GM12878 (cell line): ENCODE measurements around the gene CHST4. TPM values are rescaled to one million over a fixed set of nuclear protein-coding genes. Genes with fewer than 3 reads are reported as not detected.

Source experiments
- ATAC-seq: fragments of 200-7000 bp; cut with Tn5 transposase; 3 replicates; pipeline ENCODE4 v1.9.1; 2020; ENCODE audit warnings: mild to moderate bottlenecking, moderate library complexity
- BruUV-seq: library from RNA; stranded (reverse); fragments of 400-500 nt; replicated peaks from 2 replicates; lab custom pipeline; 2021; lab: Mats Ljungman, UMichigan
- CTCF ChIA-PET: fragments of 300-600 bp; sonication (Branson Sonifier 250); formaldehyde crosslinking; extraction: SDS; loops from one replicate; lab custom pipeline; 2021; ENCODE audit warnings: inconsistent platforms; lab: Yijun Ruan, JAX
- POLR2A ChIA-PET: fragments of 350-600 bp; formaldehyde crosslinking; extraction: SDS; loops from one replicate; lab custom pipeline; 2021; ENCODE audit warnings: inconsistent platforms; lab: Charles Lee
- RAD21 ChIA-PET: fragments of 300-600 bp; sonication (Branson Sonifier 250); formaldehyde crosslinking; loops from one replicate; lab custom pipeline; 2023; ENCODE audit warnings: antibody characterized with exemption; ENCODE audit not compliant: unreplicated experiment; lab: Charles Lee
- SMC1A ChIA-PET: fragments of 300-600 bp; sonication (Branson Sonifier 250); formaldehyde crosslinking; loops from one replicate; lab custom pipeline; 2023; ENCODE audit not compliant: unreplicated experiment, uncharacterized antibody; lab: Charles Lee
- DNase-seq: peaks from one replicate; pipeline ENCODE4 v3.0.0-alpha.2; 2011; ENCODE audit warnings: low read depth, low spot score
- FAIRE-seq: peaks from 3 replicates; lab custom pipeline; 2011; peaks lifted over from hg19 to GRCh38; lab: Jason Lieb, UNC
- H2AFZ ChIP-seq: 2 replicates; pipeline ENCODE4 v1.6.0; 2011; ENCODE audit warnings: low read depth, low read length, control low read depth; ENCODE audit not compliant: control insufficient read depth
- H3K27ac ChIP-seq: 2 replicates; pipeline ENCODE4 v1.5.1; 2011; ENCODE audit warnings: control low read depth; ENCODE audit not compliant: control insufficient read depth, insufficient read depth
- H3K27me3 ChIP-seq, 2 experiments: replicated peaks in 1 of 2; 2 replicates each; pipeline versions ENCODE4 v1.6.0 to v1.6.1; 2011; ENCODE audit warnings: low read length in 1 of 2; ENCODE audit not compliant: control insufficient read depth in 2 of 2, insufficient read depth in 2 of 2
- H3K36me3 ChIP-seq, 2 experiments: 2 replicates each; pipeline ENCODE4 v1.5.1; 2011; ENCODE audit warnings: low read length in 1 of 2; ENCODE audit not compliant: control insufficient read depth in 2 of 2, insufficient read depth in 2 of 2
- H3K4me1 ChIP-seq: 2 replicates; pipeline ENCODE4 v1.6.1; 2011; ENCODE audit warnings: mild to moderate bottlenecking, low read length, moderate library complexity, mixed read lengths; ENCODE audit not compliant: control insufficient read depth, insufficient read depth
- H3K4me2 ChIP-seq: 2 replicates; pipeline ENCODE4 v1.6.0; 2011; ENCODE audit warnings: control low read depth; ENCODE audit not compliant: control insufficient read depth, insufficient read depth
- H3K4me3 ChIP-seq: fragments of 200-600 bp; sonication (generic); 2 replicates; pipeline ENCODE4 v1.5.1; 2016
- H3K79me2 ChIP-seq: 2 replicates; pipeline ENCODE4 v1.6.0; 2011; ENCODE audit warnings: low read length; ENCODE audit not compliant: control insufficient read depth, insufficient read depth
- H3K9ac ChIP-seq: 2 replicates; pipeline ENCODE4 v1.8.0; 2011; ENCODE audit warnings: low read length, control low read depth, mixed read lengths; ENCODE audit not compliant: control insufficient read depth, insufficient read depth
- H3K9me3 ChIP-seq: replicated peaks from 3 replicates; pipeline ENCODE4 v1.5.1; 2011; ENCODE audit warnings: mild to moderate bottlenecking, low read length; ENCODE audit not compliant: control insufficient read depth, insufficient read depth
- H4K20me1 ChIP-seq: 2 replicates; pipeline ENCODE4 v1.6.0; 2011; ENCODE audit not compliant: control insufficient read depth, insufficient read depth
- BCL11A ChIP-seq: IDR thresholded peaks from 2 replicates; pipeline ENCODE4 v1.6.1; 2011; ENCODE audit warnings: low read depth, low read length
- HDAC6 ChIP-seq: fragments of 200-600 bp; sonication (generic); IDR thresholded peaks from one replicate; pipeline ENCODE4 v1.8.0; 2017; ENCODE audit warnings: antibody characterized with exemption; ENCODE audit not compliant: unreplicated experiment
- POLR2AphosphoS2 ChIP-seq: IDR thresholded peaks from 2 replicates; pipeline ENCODE4 v1.6.1; 2011; ENCODE audit warnings: low read depth, mild to moderate bottlenecking, low read length, improper control_type of control experiment, moderate library complexity
- RCOR1 ChIP-seq: conservative IDR thresholded peaks from 2 replicates; pipeline ENCODE4 v1.6.1; 2012; ENCODE audit warnings: low read depth, low read length, improper control_type of control experiment
- TCF3 ChIP-seq: IDR thresholded peaks from 2 replicates; pipeline ENCODE4 v1.6.1; 2012; ENCODE audit warnings: low read depth, mild to moderate bottlenecking, low read length, borderline replicate concordance; ENCODE audit not compliant: insufficient read depth
- YY1 ChIP-seq: IDR thresholded peaks from 2 replicates; pipeline ENCODE4 v1.6.1; 2011; ENCODE audit warnings: low read depth, mild to moderate bottlenecking, low read length
- ZNF207 ChIP-seq: fragments of 450-650 bp; IDR thresholded peaks from 2 replicates; pipeline ENCODE4 v1.6.1; 2014; ENCODE audit warnings: antibody characterized with exemption, mild to moderate bottlenecking, borderline replicate concordance
- WGBS: methylation state at CpG from one replicate; pipeline ENCODE4 v1.1.6; 2016; ENCODE audit warnings: low lambda C conversion rate; ENCODE audit not compliant: insufficient replicate concordance, insufficient coverage; ENCODE audit errors: missing lambda C conversion rate; 5-methylcytosine and 5-hydroxymethylcytosine counted together
- in situ Hi-C: fragments of 300-500 bp; cut with MboI; formaldehyde crosslinking; loops from 9 replicates; pipeline ENCODE4 v1.14.3; 2018; ENCODE audit warnings: mixed read lengths
- intact Hi-C: fragments of 100-400 bp; cut with micrococcal nuclease; formaldehyde crosslinking; loops from one replicate; pipeline ENCODE4 v1.14.2; 2022; ENCODE audit not compliant: unreplicated experiment
- polyA plus RNA-seq, 11 experiments: library from polyadenylated mRNA; depleted of rRNA in 4 of 11; unstranded in 6 of 11; stranded (reverse) in 5 of 11; fragments of >200 nt; fragmentation: Nextera tagmentation in 4 of 11; fragmentation: Illumina TruSeq in 1 of 11; extraction: Ambion mirVana in 4 of 11; extraction: Trizol in 1 of 11; gene quantifications; 1 replicate in 1 of 11; 2 replicates in 10 of 11; pipeline versions ENCODE4 v1.2.1 to v1.2.3, GENCODE V29; 2011 to 2016; ENCODE audit warnings: inconsistent platforms in 2 of 11, missing spikeins in 2 of 11, low read depth in 1 of 11
- total RNA-seq, 4 experiments: library from RNA; depleted of rRNA in 3 of 4; stranded (reverse); fragments of >200 nt in 3 of 4; fragmentation: Illumina TruSeq in 1 of 4; extraction: Trizol in 1 of 4; gene quantifications; 2 replicates each; pipeline versions ENCODE4 v1.2.1 to v1.2.3, GENCODE V29; 2013 to 2021
- TF ChIP-seq, protein P1 (sequence below): fragments of 450-650 bp; IDR thresholded peaks from 2 replicates; pipeline ENCODE4 v1.6.1; 2017; ENCODE audit warnings: mild to moderate bottlenecking, moderate library complexity
- TF ChIP-seq, protein P2 (sequence below): fragments of 450-650 bp; IDR thresholded peaks from 2 replicates; pipeline ENCODE4 v1.6.1; 2017; ENCODE audit warnings: mild to moderate bottlenecking
- TF ChIP-seq, protein P3 (sequence below): fragments of 450-650 bp; IDR thresholded peaks from 2 replicates; pipeline ENCODE4 v1.6.1; 2018; ENCODE audit warnings: mild to moderate bottlenecking, low read depth, moderate library complexity; ENCODE audit not compliant: partially characterized antibody
- TF ChIP-seq, protein P4 (sequence below): IDR thresholded peaks from 2 replicates; pipeline ENCODE4 v1.6.1; 2012; ENCODE audit warnings: low read length, inconsistent platforms

The CHST4 gene
- total and polyA plus RNA-seq, 10 of the 15 experiments (the other 5 are each of a cell fraction or from before 2014, with no cell fraction given): 0.10 to 1.7 (median 0.79) TPM

DNA sequence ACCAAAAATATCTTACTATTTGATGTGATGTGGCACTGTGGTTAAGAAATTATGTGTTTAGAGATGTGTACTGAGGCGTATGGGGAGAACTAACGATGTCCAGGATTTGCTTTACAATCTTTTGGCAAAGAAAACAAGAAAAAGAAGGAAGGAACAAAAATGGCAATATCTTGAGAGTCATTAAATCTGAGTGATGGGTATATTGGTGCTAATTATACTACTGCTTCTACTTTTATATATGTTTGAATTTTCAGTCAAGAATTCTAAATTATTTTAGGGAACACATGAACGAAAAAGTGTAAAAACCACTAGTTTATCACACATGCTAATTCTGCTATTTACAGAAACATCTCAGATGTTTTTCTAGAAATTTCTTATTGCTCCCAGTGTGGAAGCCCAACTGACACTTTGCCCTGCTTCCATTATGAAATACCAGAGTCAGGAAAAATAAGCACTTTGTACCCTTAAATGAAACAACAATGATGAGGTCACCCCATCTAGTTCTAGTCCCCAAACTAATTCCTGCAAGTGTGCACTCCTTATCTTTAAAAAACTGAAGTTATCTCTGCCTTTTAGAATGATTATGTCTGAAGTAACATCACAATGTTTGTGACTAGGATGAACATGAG, 31.8 kb downstream of the CHST4 start:
- FAIRE-seq (no peak), DNase-seq (no peak), ATAC-seq (no peak)
- ChIA-PET SMC1A (interaction anchor here (1.0 kb wide), 1 partner anchor 23 kb away, joined by 3 read pairs; no protein-coding TSS in a partner anchor), CTCF (interaction anchor here (1.3 to 1.7 kb wide), 2 partner anchors 14 to 53 kb away, joined by 3 read pairs; no protein-coding TSS in a partner anchor), RAD21 (no interaction called here), POLR2A (no interaction called here)
- H3K9me3 ChIP-seq: peaks cover 2% of the 10 kb centered on the region; the same call in 2 of the 3 replicates
- H4K20me1 ChIP-seq: no peaks in the 10 kb centered on the region
- no peaks in the 10 kb centered on the region for H3K27me3 ChIP-seq
- WGBS: 39% methylated on average over 3 of the region's 3 CpGs
- no peaks in the 10 kb centered on the region for H3K36me3 ChIP-seq
- TF ChIP-seq, protein P1, sequence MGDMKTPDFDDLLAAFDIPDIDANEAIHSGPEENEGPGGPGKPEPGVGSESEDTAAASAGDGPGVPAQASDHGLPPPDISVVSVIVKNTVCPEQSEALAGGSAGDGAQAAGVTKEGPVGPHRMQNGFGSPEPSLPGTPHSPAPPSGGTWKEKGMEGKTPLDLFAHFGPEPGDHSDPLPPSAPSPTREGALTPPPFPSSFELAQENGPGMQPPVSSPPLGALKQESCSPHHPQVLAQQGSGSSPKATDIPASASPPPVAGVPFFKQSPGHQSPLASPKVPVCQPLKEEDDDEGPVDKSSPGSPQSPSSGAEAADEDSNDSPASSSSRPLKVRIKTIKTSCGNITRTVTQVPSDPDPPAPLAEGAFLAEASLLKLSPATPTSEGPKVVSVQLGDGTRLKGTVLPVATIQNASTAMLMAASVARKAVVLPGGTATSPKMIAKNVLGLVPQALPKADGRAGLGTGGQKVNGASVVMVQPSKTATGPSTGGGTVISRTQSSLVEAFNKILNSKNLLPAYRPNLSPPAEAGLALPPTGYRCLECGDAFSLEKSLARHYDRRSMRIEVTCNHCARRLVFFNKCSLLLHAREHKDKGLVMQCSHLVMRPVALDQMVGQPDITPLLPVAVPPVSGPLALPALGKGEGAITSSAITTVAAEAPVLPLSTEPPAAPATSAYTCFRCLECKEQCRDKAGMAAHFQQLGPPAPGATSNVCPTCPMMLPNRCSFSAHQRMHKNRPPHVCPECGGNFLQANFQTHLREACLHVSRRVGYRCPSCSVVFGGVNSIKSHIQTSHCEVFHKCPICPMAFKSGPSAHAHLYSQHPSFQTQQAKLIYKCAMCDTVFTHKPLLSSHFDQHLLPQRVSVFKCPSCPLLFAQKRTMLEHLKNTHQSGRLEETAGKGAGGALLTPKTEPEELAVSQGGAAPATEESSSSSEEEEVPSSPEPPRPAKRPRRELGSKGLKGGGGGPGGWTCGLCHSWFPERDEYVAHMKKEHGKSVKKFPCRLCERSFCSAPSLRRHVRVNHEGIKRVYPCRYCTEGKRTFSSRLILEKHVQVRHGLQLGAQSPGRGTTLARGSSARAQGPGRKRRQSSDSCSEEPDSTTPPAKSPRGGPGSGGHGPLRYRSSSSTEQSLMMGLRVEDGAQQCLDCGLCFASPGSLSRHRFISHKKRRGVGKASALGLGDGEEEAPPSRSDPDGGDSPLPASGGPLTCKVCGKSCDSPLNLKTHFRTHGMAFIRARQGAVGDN: no peak
- no peak for TF ChIP-seq BCL11A
- TF ChIP-seq, protein P2, sequence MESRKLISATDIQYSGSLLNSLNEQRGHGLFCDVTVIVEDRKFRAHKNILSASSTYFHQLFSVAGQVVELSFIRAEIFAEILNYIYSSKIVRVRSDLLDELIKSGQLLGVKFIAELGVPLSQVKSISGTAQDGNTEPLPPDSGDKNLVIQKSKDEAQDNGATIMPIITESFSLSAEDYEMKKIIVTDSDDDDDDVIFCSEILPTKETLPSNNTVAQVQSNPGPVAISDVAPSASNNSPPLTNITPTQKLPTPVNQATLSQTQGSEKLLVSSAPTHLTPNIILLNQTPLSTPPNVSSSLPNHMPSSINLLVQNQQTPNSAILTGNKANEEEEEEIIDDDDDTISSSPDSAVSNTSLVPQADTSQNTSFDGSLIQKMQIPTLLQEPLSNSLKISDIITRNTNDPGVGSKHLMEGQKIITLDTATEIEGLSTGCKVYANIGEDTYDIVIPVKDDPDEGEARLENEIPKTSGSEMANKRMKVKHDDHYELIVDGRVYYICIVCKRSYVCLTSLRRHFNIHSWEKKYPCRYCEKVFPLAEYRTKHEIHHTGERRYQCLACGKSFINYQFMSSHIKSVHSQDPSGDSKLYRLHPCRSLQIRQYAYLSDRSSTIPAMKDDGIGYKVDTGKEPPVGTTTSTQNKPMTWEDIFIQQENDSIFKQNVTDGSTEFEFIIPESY: no peak
- TF ChIP-seq YY1: no peak
- no peak for TF ChIP-seq TCF3
- no peak for TF ChIP-seq ZNF207
- TF ChIP-seq, protein P3, sequence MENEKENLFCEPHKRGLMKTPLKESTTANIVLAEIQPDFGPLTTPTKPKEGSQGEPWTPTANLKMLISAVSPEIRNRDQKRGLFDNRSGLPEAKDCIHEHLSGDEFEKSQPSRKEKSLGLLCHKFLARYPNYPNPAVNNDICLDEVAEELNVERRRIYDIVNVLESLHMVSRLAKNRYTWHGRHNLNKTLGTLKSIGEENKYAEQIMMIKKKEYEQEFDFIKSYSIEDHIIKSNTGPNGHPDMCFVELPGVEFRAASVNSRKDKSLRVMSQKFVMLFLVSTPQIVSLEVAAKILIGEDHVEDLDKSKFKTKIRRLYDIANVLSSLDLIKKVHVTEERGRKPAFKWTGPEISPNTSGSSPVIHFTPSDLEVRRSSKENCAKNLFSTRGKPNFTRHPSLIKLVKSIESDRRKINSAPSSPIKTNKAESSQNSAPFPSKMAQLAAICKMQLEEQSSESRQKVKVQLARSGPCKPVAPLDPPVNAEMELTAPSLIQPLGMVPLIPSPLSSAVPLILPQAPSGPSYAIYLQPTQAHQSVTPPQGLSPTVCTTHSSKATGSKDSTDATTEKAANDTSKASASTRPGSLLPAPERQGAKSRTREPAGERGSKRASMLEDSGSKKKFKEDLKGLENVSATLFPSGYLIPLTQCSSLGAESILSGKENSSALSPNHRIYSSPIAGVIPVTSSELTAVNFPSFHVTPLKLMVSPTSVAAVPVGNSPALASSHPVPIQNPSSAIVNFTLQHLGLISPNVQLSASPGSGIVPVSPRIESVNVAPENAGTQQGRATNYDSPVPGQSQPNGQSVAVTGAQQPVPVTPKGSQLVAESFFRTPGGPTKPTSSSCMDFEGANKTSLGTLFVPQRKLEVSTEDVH: no peak
- TF ChIP-seq, protein P4, sequence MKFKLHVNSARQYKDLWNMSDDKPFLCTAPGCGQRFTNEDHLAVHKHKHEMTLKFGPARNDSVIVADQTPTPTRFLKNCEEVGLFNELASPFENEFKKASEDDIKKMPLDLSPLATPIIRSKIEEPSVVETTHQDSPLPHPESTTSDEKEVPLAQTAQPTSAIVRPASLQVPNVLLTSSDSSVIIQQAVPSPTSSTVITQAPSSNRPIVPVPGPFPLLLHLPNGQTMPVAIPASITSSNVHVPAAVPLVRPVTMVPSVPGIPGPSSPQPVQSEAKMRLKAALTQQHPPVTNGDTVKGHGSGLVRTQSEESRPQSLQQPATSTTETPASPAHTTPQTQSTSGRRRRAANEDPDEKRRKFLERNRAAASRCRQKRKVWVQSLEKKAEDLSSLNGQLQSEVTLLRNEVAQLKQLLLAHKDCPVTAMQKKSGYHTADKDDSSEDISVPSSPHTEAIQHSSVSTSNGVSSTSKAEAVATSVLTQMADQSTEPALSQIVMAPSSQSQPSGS: no peak
- no peak for TF ChIP-seq POLR2AphosphoS2
- TF ChIP-seq RCOR1: no peak
- TF ChIP-seq HDAC6: no peak
- in situ Hi-C loops (no loop called here), intact Hi-C loops (no loop called here)
- no peak overlapping the region for H3K9ac ChIP-seq
- no peaks in the 10 kb centered on the region for H3K79me2 ChIP-seq
- BruUV-seq: no TSS peak
- no peak overlapping the region for H3K27ac ChIP-seq
- no peak overlapping the region for H3K4me2 ChIP-seq
- no peak overlapping the region for H3K4me3 ChIP-seq
- H3K4me1 ChIP-seq: no peaks in the 10 kb centered on the region
- no peak overlapping the region for H2AFZ ChIP-seq
